Ovary (tissue), 3 donors: ENCODE results near the gene GPC1.

Experiments used
- CTCF ChIP-seq, 3 donors: fragments of 450-650 bp in 2 of 3; fragments of 200-600 bp in 1 of 3; IDR thresholded peaks; one replicate each; pipeline versions ENCODE4 v1.5.1 to v1.8.0; 2016 to 2022; ENCODE audit warnings: antibody characterized with exemption in 3 of 3, mild to moderate bottlenecking in 1 of 3
- POLR2A ChIP-seq: fragments of 450-650 bp; IDR thresholded peaks from one replicate; pipeline ENCODE4 v1.6.1; 2017; ENCODE audit warnings: antibody characterized with exemption, mild to moderate bottlenecking, moderate library complexity
- donor health status: DM: no; HTN: no; CAD: no.

DNA sequence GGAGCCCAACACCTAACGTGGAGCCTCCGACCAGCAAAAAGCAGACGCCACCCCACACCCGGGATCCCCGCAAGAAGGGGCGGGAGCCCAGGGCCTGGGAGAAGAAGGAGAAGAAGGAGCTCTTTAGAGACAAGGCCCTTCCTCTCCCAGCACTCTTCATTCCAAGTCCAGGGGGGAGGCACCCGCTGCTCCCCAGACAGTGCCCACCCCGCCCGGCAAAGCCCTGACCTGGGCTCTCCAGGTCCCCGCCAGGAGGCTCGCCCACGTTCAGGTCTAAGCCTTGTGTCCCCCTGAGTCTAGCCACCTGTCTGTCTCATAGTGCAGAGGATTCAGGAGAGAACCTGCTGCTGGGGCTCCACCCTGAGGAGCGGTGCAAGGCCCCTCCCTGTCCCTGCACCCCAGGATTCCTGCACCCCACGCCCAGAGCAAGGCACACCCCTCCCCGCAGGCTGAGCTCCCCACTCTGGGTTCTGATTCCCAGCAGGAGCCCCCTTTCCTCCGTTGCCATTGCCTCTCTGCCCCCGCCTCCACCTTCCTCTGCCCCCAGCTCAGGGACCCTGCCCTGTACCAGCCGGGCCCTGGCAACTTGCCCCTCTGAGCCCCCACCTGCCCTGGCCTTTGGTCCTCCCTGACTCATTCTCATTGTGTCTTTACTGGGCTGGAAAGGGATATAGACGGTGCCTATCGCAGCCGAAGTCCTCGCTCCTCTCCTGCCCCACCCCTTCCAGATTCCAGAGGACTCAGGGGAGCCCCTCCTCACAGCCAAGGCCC, 33.5 kb upstream of the GPC1 start:
- TF ChIP-seq POLR2A (no peak), CTCF (IDR thresholded peaks at IDR 0.05) (no peak)
